HG03025 (cell line): ENCODE data around the gene CKMT1B.
"Not testable (repeated sequence)": the region's sequence is repeated elsewhere in the genome, so short reads cannot be mapped to it uniquely, and the experiment has no call there.

Experiments
- ATAC-seq: cut with Tn5 transposase; IDR thresholded peaks from one replicate; pipeline ENCODE4 v1.9.1; 2021; ENCODE audit warnings: mild to moderate bottlenecking, moderate library complexity; ENCODE audit not compliant: unreplicated experiment, low FRiP score

The CKMT1B gene

DNA sequence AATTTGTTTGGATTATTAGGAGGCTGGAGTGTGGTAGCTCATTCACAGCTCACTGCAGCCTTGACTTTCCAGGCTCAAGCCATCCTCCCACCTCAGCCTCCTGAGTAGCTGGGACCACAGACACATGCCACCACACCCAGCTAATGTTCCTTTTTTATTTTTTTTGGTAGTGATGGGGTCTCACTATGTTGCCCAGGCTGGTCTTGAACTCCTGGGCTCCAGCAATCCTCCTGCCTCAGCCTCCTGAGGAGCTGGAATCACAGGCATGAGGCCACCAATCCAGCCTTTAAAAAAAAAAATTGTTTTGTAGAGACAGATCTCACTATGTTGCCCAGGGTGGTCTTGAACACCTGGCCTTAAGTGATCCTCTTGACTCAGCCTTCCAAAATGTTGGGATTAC lies 33.1 kb downstream of the CKMT1B start:
- ATAC-seq: not testable (repeated sequence)

GRCh38 chr15:43638464-43639204 lies 44.8 kb downstream of the CKMT1B start:
- ATAC-seq: not testable (repeated sequence)
